HG03139 (cell line): ENCODE measurements around the gene PTPRD.

Experiments
- ATAC-seq: cut with Tn5 transposase; IDR thresholded peaks from one replicate; pipeline ENCODE4 v1.9.1; 2021; ENCODE audit not compliant: unreplicated experiment

PTPRD gene

DNA sequence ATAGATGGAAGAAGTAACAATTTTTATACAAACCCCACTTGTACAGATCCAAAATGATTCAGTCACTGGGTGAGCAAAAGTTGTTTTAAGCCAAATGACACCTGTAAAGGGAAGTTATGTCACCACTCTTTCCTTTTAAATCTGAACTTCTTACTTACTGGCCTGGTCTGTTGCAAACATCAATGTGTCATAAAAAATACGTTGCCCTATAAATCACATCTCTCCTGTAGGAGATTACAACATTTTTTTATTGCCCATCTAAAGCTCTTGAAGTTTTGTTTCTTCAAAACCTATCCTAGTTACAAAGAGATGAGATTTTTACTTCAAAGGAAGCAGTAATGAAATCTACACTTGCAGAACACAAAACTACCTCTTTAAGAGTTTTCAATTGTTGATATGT lies 1725.4 kb downstream of the PTPRD start:
- no peak for ATAC-seq

DNA sequence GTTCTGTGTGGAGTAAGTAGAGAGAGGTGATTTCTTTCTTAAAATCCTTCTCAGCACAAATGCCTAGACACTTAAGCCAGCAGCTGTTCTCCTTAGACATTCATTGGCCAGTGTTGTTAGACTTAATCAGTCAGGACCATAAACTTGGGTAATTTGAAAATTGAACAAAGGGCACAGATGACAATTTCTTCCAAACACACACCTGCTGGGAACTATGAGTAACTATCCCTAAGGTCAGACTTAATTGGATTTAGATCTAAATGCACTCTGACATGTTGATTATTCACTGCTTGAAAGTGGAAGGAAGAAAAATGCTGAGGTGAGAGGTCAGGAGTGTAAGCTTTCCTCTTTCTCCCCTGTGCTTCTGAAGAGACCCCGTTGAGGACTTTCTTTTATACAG lies 1729.5 kb downstream of the PTPRD start:
- ATAC-seq, result no peak

DNA sequence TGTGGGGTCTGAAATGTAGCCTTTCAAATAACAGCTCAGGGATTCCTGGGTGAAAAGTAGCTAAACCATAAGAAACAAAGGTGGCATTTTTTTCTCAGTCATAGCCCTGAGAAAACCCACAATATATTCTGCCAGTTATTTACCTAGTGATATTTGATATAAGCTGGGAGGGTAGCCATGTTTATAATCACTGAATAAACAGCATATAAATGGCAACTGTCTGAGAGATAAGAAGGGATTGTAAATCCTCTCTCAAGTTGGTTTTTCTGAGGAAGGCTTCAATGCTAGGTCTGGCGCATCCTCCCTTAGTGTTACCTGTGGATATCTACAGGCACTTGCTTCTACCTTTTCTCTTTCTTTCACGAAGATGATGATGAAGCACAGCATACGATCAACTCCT lies 1732.7 kb downstream of the PTPRD start:
- ATAC-seq, result no peak

DNA sequence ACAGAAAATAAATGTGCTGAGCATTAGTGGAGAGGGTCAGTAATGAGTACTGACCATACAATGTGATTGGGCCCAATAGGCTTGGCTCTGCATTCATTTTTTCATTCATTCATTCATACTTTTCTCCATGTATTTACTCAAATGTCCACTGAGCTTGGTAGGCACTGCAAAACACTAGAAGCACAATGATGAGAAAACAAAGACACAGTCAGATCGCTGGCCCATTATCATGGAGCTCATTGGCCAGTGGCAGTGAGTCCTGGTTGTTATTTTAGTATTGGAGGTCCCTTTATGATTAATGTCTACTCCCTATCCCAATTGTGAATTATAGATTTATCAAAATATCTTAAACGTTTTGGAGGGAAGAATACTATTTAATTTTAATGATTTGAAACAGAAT lies 1733.5 kb downstream of the PTPRD start:
- ATAC-seq, result no peak

DNA sequence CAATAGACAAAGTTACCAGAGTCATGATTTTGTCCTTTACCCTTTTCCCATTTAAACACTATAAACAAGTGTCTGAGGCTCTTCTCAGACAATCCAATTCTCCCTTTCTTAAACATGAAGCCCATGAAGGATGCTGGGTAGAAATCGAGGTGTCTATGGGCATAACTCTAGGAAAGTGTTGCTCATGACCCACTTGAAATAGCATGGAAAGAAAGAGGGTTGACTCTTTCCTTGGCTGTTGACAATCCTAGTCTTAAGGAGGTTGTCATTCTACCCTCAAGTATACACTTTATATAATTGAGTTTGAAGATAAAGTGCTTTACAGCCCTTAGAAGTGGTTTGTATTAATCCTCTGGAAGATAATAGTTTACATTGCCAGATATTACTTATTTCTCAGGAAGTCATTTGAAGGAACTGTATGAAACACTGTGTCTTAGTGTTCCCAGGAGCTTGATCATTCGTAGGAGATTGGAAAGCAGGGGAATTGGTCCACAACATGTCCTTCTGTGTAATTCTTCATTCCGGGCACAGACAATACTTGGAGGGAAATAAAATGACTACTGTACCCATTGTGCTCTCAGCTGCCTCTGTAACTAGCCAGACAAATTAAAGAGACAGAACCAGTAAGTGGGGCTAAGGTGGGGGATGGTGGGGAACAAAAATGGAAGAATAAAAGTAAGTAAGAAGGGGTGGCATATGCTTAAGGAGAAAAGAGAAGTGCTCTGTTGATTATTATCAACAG lies 1734.9 kb downstream of the PTPRD start:
- ATAC-seq, result no peak

DNA sequence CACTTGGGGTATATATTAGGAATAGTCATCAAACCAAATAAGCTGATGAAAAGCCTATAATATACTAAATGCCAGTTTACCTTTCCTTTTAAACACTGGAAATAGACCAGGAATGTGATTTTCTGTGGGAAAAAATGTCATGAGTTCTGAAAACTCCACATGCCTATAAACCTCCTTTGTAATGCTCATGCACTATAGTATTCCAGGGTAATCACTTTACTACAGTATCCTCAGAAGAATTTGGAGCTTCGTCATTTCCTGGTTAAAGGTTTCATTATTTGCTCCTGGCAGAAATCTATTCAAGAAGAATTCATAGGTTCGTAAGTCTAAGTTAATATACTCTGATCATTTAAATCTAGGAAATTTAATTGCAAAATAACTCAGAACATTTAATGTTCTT lies 1736.5 kb downstream of the PTPRD start:
- ATAC-seq, result no peak

DNA sequence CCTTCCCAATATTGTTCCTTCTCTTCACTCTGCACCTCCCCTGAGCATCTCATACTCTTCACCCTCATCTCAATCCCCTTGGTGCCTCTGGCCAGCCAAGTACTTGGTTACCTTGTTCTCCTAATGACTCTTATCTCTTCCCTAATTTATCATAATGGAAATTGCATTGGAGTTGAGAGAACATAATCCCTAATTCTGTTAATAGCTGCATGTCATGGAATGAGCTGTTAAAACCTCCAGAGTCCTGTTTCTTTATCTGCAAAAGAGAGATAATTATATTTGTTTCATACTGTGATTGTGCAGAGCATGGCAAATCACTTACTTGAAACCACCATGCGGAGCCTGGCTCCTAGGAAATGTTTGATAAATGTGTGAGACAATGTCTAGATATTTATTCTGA lies 1738.3 kb downstream of the PTPRD start:
- no peak for ATAC-seq

DNA sequence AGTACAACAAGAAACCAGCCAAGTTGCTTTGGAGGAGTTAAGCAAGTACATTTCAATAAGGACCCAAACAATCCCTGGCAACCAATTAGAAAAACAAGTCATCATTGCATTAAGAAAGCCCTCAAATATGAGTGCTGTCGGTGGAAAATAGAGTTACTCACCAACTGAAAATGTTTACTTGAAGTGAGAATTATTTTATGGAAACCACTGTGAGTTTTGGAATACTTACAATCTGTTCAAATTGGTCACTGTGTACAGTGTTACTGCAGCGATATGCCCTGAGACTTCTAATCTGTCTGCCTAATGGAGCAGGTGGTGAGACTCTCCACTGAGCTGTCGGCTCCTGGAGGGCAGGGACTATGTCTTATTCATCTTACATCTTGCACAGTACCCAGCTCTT lies 1740.0 kb downstream of the PTPRD start:
- ATAC-seq, result no peak

DNA sequence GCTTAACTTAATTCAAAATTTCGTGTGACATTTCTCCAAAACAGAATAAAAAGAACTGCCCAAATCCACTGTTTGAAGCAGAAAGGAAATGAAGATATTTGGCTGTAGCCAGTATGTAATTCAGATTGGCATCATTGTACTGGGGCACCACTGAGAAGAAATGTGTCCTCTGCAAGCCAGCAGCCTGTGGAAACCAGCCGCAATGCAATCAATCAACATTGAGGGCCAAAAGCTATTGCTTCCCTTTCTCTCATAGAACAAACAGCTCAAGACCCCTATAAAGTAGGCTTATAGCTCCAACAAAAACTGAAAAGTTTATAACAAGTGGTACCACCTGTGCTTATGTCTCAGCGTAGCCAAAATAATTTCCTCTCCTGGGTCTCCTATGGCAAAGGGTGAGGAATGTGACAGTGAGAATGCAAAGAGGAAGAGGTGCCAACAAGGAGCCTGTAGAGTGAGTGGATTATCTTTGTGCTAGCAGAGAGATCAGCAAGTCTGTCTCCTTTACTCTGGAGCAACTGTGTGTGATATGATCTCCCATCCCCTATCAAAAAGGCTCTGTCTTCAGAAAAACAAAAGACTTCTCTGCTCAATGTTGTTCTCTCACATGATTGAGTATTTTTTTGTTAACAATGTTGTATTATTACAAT lies 1740.9 kb downstream of the PTPRD start:
- ATAC-seq, result no peak

DNA sequence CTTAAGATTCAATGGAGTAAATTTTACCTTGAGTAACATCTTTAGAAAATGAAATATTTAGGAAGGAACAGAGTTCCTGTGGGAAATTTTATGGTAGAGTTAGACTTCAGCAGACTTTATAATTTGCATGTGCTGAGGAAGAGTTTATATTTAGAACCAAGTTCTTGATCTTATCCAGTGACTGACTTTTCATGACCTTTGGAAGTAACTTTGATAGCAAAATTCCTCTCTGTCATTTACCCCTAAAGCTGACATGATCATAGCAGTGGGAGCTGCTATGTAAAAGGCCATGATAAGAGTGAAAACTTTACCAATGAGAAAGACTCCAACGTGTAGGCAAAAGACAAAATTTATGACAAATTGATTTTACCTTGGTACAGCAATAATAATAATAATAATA lies 1741.4 kb downstream of the PTPRD start:
- no peak for ATAC-seq

DNA sequence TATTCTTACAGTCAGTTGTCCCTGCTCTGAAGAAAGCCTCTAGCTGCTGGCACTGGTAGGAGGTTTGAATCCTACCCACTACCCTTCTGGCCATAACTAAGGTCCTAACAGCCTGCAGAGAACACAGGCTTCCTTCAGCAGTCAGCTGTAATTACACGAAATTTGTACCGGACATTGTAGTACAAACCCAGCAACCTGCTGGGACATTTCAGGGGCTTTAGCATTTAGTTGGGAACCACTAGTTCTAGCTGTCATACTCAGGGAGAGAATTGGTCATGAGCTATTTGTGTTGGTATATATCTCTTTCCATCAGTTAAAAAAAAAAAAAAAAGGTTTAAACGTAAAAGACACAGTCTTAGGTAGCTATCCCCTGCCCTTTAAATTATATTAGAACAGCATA lies 1743.0 kb downstream of the PTPRD start:
- no peak for ATAC-seq

DNA sequence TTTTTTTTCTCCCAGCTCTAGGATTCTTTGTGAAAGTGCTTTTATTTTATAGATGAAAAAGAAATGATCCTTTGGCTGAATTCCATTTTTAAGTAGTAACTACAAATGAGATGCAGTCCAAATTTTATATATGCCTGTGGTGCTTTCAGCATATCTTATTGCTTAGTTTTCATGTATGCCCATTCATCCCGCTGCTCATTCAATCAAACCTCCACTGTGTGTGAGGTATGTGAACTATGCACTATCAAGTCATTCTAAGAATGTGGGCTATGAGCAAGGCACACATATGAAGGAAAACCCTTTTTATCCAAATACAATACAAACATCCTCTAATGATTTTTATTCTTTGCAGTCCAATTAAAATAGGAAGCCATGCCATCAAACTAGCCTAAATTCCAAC lies 1744.2 kb downstream of the PTPRD start:
- ATAC-seq, result no peak

DNA sequence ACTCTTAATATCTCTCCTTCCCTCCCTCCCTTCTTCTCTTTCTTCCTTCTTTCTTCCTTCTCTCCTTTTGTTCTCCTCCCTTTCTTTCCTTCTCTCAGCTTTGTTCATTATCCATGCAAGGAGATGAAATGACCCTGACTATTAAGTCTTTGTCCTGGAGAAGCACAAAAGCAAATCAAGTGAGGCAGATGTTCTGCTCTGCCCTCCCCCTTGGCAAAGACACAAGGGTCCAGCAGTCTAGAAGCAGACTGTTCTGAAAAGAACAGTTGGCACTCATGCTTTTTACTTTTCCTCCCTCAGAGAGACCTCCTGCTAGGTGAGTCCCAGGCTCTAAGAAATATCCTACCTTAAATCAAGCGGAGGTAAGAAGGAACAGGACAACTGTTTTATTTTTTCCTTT lies 1745.7 kb downstream of the PTPRD start:
- ATAC-seq, result no peak

DNA sequence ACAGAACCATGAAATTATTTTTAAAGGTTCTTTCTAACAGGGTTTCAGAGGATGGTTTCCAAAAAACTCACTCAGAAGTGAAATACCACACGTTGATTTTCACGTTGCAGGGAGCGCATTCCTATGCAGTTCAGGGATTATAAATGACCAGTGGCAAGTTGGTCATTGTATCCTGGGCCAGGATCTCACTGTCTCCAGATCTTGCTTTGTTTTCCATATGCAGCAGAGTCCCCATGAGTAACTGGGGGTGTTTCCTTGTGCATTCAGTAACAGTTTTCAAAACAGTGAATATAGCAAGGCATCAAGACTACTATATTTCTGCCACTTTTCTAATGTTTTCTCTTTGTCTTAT lies 1748.3 kb downstream of the PTPRD start:
- no peak for ATAC-seq

DNA sequence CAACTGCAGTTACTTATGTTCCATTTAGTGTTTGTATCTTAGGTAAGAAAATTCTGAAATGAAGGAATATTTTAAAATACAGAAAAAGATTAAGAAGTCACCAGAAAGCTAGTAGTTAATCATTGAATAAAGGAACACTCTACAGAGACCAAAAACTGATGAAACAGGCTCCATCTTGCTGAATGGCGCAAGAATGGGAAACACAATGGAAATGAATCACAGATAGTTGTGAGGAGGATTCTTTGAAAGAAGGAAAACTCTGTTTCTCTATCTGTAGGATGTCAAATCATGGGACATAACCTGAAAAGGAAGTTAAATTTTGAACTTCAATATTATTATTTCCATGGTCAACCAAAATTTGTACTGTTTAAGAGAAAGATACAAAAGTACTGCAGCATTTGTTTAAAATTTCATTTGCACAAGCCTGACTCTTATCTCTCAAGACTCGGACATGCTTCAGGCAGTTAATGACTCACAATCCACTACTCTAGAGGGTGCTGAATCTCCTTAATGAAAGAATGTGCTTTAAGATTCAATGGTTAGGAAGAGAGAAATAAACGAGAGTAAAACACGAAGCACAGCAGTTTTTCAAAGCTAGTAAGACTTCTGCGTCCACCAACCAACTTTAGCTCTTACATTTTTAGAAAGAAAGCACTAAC lies 1748.8 kb downstream of the PTPRD start:
- no peak for ATAC-seq

DNA sequence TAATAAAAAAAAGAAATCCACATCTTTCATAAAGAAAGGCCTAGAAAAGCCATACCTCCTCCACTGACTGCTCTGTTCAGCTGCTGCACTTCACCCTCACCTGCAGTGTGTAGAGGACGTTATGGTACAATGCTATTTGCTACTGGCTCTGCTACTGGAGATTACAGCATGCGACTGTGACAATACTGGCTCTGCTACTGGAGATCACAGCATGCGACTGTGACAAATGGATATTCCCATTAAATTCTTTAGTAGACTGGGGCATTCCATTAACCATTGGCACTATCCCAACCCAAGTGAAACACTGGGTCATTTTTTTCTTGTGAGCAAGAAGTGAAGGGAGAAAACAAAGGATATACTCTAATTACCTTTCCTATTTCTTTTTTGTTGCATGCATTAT lies 1749.7 kb downstream of the PTPRD start:
- ATAC-seq, result no peak

DNA sequence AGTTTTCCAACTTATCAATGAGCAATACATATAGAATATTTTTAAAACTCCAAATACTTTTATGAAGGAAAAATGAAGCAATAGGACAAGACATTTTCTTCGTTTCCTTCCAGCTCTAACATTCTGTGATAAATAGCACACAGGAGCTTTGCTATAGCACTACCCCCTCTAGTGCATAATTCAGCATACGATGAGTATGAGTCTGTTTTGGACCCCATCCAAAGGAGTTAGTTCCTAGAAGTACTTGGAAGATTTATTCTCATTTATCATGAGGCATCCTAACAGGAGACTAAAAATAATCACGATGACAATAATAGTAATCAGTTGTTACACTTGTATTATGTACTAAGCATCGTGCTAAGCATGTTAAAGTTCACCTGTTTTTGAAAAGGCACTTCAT lies 1751.9 kb downstream of the PTPRD start:
- ATAC-seq, result no peak

DNA sequence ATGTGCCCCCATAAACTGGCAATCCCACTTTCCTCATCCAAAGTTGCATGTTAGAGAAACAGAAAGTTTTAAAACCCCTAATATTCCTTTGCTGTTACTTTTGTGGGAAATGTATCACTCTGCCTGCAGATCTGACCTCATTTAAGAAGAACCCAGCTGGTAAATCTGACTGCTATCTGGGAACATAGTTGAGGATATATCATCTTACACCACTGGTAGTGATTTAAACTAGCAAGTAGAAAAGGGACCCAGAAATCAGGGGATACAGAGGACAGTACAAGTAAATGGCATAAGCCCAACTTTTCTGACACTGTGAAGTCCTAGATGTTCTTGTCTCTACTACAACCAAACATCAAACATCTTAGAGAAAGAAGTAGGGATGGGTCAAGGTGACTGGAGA lies 1752.7 kb downstream of the PTPRD start:
- ATAC-seq, result no peak

DNA sequence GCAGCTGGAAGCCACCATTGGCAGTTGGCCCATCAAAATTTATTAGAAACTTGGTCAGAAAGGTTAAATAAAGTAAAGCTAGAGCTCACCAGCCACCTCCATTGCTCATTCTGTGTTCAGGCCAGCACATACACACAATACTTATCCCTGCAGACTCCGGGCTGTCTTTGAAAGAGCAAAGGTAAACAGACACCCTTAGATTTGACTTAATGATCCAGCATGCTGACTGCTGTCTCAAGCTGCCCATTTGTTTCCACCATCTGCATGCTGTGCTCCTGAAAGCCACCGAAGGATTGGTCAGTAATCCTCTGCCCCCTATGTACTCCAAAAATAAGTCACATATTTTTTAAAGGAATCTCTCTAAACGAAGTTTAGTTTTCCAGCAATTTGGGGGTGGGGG lies 1753.4 kb downstream of the PTPRD start:
- ATAC-seq, result no peak

DNA sequence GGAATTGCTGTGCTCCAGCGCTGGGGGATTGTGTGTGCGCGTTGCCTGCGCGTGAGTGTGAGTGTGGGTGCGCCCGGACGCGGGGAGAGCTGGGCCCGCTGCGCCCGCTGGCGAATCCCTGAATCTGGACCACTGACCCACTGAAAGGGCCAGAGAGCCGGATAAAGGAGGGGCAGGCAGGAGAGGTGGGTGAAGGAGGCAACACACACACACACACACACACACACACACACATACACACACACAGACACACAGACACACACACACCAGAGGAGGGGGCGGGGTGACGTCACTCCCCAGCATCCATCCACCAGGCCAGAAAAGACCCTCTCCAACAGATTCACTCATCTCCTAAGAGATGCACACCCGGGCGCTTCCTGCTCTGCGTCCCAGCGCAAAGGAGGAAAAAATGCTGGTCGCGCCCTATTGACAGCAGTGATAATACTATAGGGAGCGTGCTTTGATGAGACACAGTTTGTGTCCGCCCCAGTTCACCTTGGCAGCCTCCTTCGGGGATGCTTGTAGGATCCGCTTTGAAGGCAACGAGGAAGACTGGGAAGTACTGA lies 1754.1 kb downstream of the PTPRD start:
- ATAC-seq, result no peak

DNA sequence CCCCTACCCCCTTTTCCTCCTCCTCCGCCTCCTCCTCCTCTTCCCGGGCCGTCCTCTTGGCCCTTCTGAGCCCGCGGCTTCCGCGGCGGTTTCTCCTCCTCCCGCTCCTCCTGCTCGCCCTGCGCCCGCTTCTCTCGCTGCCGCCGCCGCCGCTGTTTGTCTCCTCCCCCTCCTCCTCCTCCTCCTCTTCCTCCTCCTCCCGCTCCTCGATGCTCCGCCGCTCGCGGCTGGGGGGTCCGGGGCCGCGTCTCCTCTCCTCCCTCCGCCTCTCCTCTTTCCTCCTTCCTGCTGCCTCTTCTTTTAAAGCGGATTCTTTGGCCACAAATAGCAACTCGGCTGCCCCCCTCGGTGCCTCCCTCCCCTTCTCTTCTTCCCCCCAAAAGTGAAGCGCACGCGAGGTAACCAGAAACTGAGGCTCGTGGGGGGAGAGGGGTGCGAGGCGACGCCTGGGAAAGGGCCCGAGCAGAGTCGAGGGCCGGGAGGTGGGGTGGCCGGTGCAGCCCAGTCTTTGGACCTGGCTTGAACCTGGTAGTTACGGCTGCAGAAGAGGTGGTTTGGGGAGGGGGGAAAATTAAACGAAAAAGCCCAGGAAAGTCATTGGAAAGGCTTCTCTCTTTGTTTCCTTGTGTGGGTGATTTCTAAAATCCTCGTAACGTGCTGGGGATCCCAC lies 1754.7 kb downstream of the PTPRD start:
- ATAC-seq, result no peak
